Prostate gland (tissue), 2 donors: ENCODE measurements around the gene MS4A7. TPM values are rescaled to one million over a fixed set of nuclear protein-coding genes. Genes with fewer than 3 reads are reported as not detected.

ENCODE experiments used
- DNase-seq: peaks from one replicate; pipeline ENCODE4 v3.0.0-alpha.2; 2019; ENCODE audit warnings: low spot score
- H3K27ac ChIP-seq, 2 donors: fragments of 200-600 bp; sonication (generic); 2 replicates each; pipeline ENCODE4 v1.5.1; 2017 to 2019
- H3K27me3 ChIP-seq: fragments of 200-600 bp; sonication (generic); replicated peaks from 2 replicates; pipeline ENCODE4 v1.5.1; 2019; ENCODE audit not compliant: insufficient read depth
- H3K36me3 ChIP-seq, 2 donors: fragments of 200-600 bp; sonication (generic); 1 replicate in 1 of 2; 2 replicates in 1 of 2; pipeline versions ENCODE4 v1.5.1 to v1.8.1; 2017 to 2019
- H3K4me1 ChIP-seq: fragments of 200-600 bp; sonication (generic); replicated peaks from 2 replicates; pipeline ENCODE4 v1.5.1; 2019
- H3K4me3 ChIP-seq, 2 donors: fragments of 200-600 bp; sonication (generic); 2 replicates each; pipeline ENCODE4 v1.5.1; 2017 to 2019
- H3K9me3 ChIP-seq: fragments of 200-600 bp; sonication (generic); 2 replicates; pipeline ENCODE4 v1.5.1; 2017
- POLR2A ChIP-seq: fragments of 450-650 bp; IDR thresholded peaks from one replicate; pipeline ENCODE4 v1.6.1; 2016; ENCODE audit warnings: antibody characterized with exemption, mild to moderate bottlenecking
- POLR2AphosphoS5 ChIP-seq: sonication (generic); formaldehyde crosslinking; IDR thresholded peaks from one replicate; pipeline ENCODE4 v1.6.1; 2017; ENCODE audit warnings: antibody characterized with exemption
- WGBS: methylation state at CpG from one replicate; pipeline ENCODE4 v1.1.5; 2018; 5-methylcytosine and 5-hydroxymethylcytosine counted together
- intact Hi-C: fragments of 100-400 bp; cut with DNase I; formaldehyde crosslinking; loops from one replicate; pipeline ENCODE4 v1.14.2; 2022
- total RNA-seq, 2 donors: library from RNA; depleted of rRNA; stranded (reverse); fragments of >200 nt; gene quantifications; one replicate each; pipeline ENCODE4 v1.1.0, GENCODE V29; 2016
- TF ChIP-seq, protein P1 (sequence below), 4 experiments: fragments of 200-600 bp in 2 of 4; fragments of 450-650 bp in 2 of 4; sonication (generic) in 2 of 4; IDR thresholded peaks; 1 replicate in 3 of 4; 2 replicates in 1 of 4; pipeline ENCODE4 v1.5.1; 2016 to 2019; ENCODE audit warnings: antibody characterized with exemption in 4 of 4, mild to moderate bottlenecking in 2 of 4, moderate library complexity in 2 of 4

The MS4A7 gene
- total RNA-seq, 2 donors from 2014 or later: 3.7 to 7.6 TPM

- Histone ChIP-seq H3K36me3 (no peaks in the 10 kb centered on the region), H3K9me3 (no peaks in the 10 kb centered on the region), H3K27ac (no peak overlapping the region), H3K4me1 (no peaks in the 10 kb centered on the region), H3K4me3 (no peak overlapping the region), H3K27me3 (no peaks in the 10 kb centered on the region)
- intact Hi-C loops: no loop called here
- TF ChIP-seq POLR2A: no peak
- no peak for TF ChIP-seq POLR2AphosphoS5
- TF ChIP-seq, protein P1, sequence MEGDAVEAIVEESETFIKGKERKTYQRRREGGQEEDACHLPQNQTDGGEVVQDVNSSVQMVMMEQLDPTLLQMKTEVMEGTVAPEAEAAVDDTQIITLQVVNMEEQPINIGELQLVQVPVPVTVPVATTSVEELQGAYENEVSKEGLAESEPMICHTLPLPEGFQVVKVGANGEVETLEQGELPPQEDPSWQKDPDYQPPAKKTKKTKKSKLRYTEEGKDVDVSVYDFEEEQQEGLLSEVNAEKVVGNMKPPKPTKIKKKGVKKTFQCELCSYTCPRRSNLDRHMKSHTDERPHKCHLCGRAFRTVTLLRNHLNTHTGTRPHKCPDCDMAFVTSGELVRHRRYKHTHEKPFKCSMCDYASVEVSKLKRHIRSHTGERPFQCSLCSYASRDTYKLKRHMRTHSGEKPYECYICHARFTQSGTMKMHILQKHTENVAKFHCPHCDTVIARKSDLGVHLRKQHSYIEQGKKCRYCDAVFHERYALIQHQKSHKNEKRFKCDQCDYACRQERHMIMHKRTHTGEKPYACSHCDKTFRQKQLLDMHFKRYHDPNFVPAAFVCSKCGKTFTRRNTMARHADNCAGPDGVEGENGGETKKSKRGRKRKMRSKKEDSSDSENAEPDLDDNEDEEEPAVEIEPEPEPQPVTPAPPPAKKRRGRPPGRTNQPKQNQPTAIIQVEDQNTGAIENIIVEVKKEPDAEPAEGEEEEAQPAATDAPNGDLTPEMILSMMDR (IDR thresholded peaks at IDR 0.05): no peak
- DNase-seq: no peak
- WGBS: 88% methylated on average over 1 of the region's 1 CpG
Measured at GRCh38 chr11:60422609-60423008, 44.3 kb downstream of the MS4A7 start.

DNA sequence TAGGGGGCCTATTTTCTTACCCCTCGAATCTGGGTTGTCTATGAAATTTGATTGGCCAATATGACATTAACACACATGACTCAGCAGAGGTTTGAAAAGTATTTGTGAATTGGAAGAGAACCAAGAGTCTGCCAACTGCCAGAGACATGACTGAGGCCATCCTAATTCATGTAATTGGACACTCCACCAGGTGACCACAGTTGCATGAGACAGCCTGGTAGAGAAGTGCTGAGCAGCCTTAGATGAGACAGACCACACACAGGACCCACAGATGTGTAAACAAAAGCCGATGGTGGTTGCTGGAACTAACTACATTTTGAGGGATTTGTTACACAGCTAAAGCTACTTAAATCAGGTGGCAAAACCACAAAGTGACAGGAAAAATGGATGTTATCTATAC lies 50.2 kb downstream of the MS4A7 start:
- H3K4me1 ChIP-seq: no peaks in the 10 kb centered on the region
- 36% methylated on average over 2 of the region's 2 CpGs for WGBS
- intact Hi-C loops: no loop called here
- no peaks in the 10 kb centered on the region for H3K36me3 ChIP-seq
- no peak overlapping the region for H3K4me3 ChIP-seq
- H3K27ac ChIP-seq: no peak overlapping the region
- no peaks in the 10 kb centered on the region for H3K27me3 ChIP-seq
- no peak for TF ChIP-seq POLR2AphosphoS5
- no peak for TF ChIP-seq POLR2A
- TF ChIP-seq, protein P1 (IDR thresholded peaks at IDR 0.05): no peak
- no peaks in the 10 kb centered on the region for H3K9me3 ChIP-seq
- no peak for DNase-seq

GRCh38 chr11:60429272-60429671 lies 50.9 kb downstream of the MS4A7 start, which contains the start of gene MS4A5:
TSS of gene MS4A5 (plus strand) at chr11:60429572. CDS start at chr11:60429675, 103 bp downstream.
- Histone ChIP-seq H3K4me3 (no peak within 1 kb of the TSS), H3K9me3 (no peaks in the 10 kb centered on the region), H3K4me1 (no peaks in the 10 kb centered on the region), H3K27ac (no peak within 1 kb of the TSS), H3K36me3 (no peaks in the 10 kb centered on the region), H3K27me3 (no peaks in the 10 kb centered on the region)
- intact Hi-C loops: no loop called here
- no peak for DNase-seq
- TF ChIP-seq POLR2A: no peak
- TF ChIP-seq POLR2AphosphoS5: no peak
- TF ChIP-seq, protein P1 (IDR thresholded peaks at IDR 0.05): no peak
- WGBS: 98% methylated on average over 5 of the region's 5 CpGs

GRCh38 chr11:60431251-60431650 lies 52.9 kb downstream of the MS4A7 start:
- TF ChIP-seq, protein P1 (IDR thresholded peaks at IDR 0.05): no peak
- TF ChIP-seq POLR2A: no peak
- TF ChIP-seq POLR2AphosphoS5: no peak
- Histone ChIP-seq H3K27ac (no peak overlapping the region), H3K36me3 (no peaks in the 10 kb centered on the region), H3K9me3 (no peaks in the 10 kb centered on the region), H3K4me3 (no peak overlapping the region), H3K4me1 (no peaks in the 10 kb centered on the region), H3K27me3 (no peaks in the 10 kb centered on the region)
- WGBS: 68% methylated on average over 2 of the region's 2 CpGs
- intact Hi-C loops: no loop called here
- DNase-seq: no peak

DNA sequence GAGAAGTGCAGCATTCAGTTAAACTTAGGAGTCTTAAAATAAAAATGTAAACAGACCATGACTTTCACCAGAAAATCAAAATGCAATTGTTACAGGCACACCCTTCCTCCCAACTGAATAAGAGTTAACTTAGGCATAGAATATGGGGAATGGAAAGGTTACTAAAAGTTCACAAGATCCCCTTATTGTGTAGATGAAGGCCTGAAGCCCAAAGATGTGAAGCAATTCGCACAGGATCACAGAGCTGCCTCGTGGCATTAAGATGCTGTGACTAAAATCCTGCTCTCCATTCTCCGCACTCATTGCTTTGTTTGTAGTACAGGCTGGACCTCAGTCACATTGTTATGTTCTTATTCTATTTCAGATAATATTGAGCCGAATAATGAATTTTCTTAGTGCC lies 55.1 kb downstream of the MS4A7 start:
- TF ChIP-seq POLR2AphosphoS5 (no peak), POLR2A (no peak)
- TF ChIP-seq, protein P1 (IDR thresholded peaks at IDR 0.05): no peak
- H3K27ac ChIP-seq: no peak overlapping the region
- no peak for DNase-seq
- no peaks in the 10 kb centered on the region for H3K9me3 ChIP-seq
- intact Hi-C loops: no loop called here
- H3K27me3 ChIP-seq: no peaks in the 10 kb centered on the region
- no peaks in the 10 kb centered on the region for H3K4me1 ChIP-seq
- WGBS: 79% methylated on average over 4 of the region's 4 CpGs
- no peak overlapping the region for H3K4me3 ChIP-seq
- no peaks in the 10 kb centered on the region for H3K36me3 ChIP-seq
